CD1c-positive myeloid dendritic cell (primary cell): ENCODE data around the gene PSME1.
"Not testable (repeated sequence)": the region's sequence is repeated elsewhere in the genome, so short reads cannot be mapped to it uniquely, and the experiment has no call there.

Experiments
- DNase-seq: peaks from one replicate; pipeline ENCODE4 v3.0.0-alpha.2; 2016; ENCODE audit errors: extremely low spot score

Gene PSME1

GRCh38 chr14:24105609-24106239 lies 30.3 kb upstream of the PSME1 start:
- DNase-seq, result not testable (repeated sequence)

GRCh38 chr14:24106672-24107271 lies 29.2 kb upstream of the PSME1 start:
- DNase-seq, result no peak

- no peak for DNase-seq
Observed at GRCh38 chr14:24108336-24108874, 27.6 kb upstream of the PSME1 start.

- DNase-seq, result no peak
Observed at GRCh38 chr14:24110060-24110459, 25.9 kb upstream of the PSME1 start.

GRCh38 chr14:24110523-24110922 lies 25.5 kb upstream of the PSME1 start:
- no peak for DNase-seq

- DNase-seq, result peak; percentile 11
Observed at GRCh38 chr14:24113379-24113800, 22.6 kb upstream of the PSME1 start.

- DNase-seq, result peak; percentile 96
Observed at GRCh38 chr14:24113801-24114531, 22.0 kb upstream of the PSME1 start.

GRCh38 chr14:24114532-24115421 lies 21.2 kb upstream of the PSME1 start, which contains the start of the genes DCAF11 and NRL:
TSS of gene DCAF11 (plus strand) at chr14:24114777. CDS start at chr14:24115595, 818 bp downstream.
TSS of gene NRL (minus strand) at chr14:24114949. CDS start at chr14:24082848, 32,101 bp downstream.
- peak; percentile 99 for DNase-seq

GRCh38 chr14:24115422-24116127 lies 20.4 kb upstream of the PSME1 start:
- no peak for DNase-seq

GRCh38 chr14:24116128-24116814 lies 19.7 kb upstream of the PSME1 start:
- DNase-seq, result no peak

GRCh38 chr14:24117179-24117578 lies 18.8 kb upstream of the PSME1 start:
- DNase-seq, result no peak

GRCh38 chr14:24119691-24120090 lies 16.3 kb upstream of the PSME1 start:
- DNase-seq, result no peak

GRCh38 chr14:24121210-24121609 lies 14.8 kb upstream of the PSME1 start:
- DNase-seq, result no peak

GRCh38 chr14:24122416-24122815 lies 13.6 kb upstream of the PSME1 start:
- no peak for DNase-seq

GRCh38 chr14:24122898-24123297 lies 13.1 kb upstream of the PSME1 start:
- DNase-seq, result no peak

GRCh38 chr14:24123424-24124417 lies 12.3 kb upstream of the PSME1 start:
- DNase-seq, result no peak

GRCh38 chr14:24126939-24127338 lies 9.1 kb upstream of the PSME1 start:
- no peak for DNase-seq

GRCh38 chr14:24127673-24128072 lies 8.3 kb upstream of the PSME1 start:
- no peak for DNase-seq

- DNase-seq, result no peak
Observed at GRCh38 chr14:24129410-24129998, 6.5 kb upstream of the PSME1 start.
